IPS DF 4.7 (cell line): ENCODE results near the gene NCLN.
"Not testable (repeated sequence)": the region's sequence is repeated elsewhere in the genome, so short reads cannot be mapped to it uniquely, and the experiment has no call there.

Experiments
- DNase-seq: peaks from one replicate; pipeline ENCODE4 v3.0.0-alpha.2; 2013; ENCODE audit warnings: low spot score; ENCODE audit errors: extremely low read depth

Gene NCLN

GRCh38 chr19:3198901-3199700, 13.4 kb downstream of the NCLN start:
- DNase-seq: no peak

GRCh38 chr19:3201072-3201700, 15.5 kb downstream of the NCLN start:
- no peak for DNase-seq

DNA sequence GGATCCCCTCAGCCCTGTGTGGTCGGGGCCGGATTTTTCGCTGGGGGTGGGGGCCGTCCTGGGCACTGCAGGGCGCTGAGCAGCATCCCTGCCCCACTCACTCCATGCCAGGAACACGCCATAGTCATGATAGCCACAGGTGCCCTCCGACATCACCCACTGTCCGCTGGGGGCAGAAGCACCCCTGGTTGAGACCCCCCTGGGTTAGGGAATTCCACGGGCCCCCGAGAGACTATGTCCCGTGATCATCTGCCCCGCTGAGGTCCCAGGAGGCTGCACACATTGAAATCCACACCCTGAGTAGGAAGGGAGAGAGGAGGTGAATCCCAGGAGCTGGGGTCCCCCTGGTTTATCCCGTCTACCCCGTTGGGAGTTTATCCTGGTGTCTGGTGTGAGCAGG, 16.2 kb downstream of the NCLN start:
- DNase-seq: no peak

GRCh38 chr19:3202346-3202745, 16.6 kb downstream of the NCLN start:
- DNase-seq: no peak

GRCh38 chr19:3202895-3203294, 17.2 kb downstream of the NCLN start:
- DNase-seq: not testable (repeated sequence)

GRCh38 chr19:3203805-3204645, 18.3 kb downstream of the NCLN start:
- no peak for DNase-seq

DNA sequence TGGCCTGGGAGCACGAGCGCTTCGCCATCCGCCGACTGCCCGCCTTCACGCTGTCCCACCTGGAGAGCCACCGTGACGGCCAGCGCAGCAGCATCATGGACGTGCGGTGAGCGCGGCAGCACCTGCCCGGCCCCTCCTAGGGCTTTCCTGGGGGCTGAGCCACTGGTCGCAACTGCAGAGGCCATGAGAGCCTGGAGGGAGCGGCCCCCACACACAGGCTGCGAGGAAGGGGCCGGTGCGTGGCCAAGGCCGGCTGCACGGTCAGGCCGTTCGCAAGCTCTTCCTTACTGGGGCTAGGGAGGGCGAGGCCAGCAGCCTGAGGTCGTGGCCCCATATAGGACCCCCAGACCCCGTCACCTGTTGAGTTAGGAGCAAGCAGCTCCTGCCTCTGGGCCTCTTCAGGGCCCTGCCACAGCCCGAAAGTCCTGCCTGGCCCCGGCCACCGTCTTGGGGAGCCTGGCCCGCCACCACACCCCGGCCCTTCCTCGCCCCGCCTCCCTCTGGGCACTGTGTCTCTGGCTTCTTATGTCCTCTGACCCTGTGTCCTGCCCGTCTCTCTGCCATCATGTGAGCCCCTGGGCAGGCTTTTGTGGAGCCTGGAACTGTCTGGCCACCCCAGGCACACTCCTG, 19.0 kb downstream of the NCLN start:
- no peak for DNase-seq

- no peak for DNase-seq
Measured at GRCh38 chr19:3206216-3206953, 20.7 kb downstream of the NCLN start.

DNA sequence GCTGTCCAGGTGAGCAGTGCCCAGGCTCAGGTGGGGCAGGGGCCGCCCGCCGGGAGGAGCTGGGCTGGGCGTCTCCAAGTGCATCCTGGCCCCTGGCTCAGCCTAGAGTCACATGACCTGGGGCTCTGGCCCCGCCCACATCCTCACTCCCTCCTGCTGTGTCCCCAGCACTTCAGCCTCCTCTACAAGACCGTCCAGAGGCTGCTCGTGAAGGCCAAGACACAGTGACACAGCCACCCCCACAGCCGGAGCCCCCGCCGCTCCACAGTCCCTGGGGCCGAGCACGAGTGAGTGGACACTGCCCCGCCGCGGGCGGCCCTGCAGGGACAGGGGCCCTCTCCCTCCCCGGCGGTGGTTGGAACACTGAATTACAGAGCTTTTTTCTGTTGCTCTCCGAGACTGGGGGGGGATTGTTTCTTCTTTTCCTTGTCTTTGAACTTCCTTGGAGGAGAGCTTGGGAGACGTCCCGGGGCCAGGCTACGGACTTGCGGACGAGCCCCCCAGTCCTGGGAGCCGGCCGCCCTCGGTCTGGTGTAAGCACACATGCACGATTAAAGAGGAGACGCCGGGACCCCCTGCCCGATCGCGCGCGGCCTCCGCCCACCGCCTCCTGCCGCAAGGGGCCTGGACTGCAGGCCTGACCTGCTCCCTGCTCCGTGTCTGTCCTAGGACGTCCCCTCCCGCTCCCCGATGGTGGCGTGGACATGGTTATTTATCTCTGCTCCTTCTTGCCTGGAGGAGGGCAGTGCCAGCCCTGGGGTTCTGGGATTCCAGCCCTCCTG, 21.9 kb downstream of the NCLN start:
- no peak for DNase-seq

DNA sequence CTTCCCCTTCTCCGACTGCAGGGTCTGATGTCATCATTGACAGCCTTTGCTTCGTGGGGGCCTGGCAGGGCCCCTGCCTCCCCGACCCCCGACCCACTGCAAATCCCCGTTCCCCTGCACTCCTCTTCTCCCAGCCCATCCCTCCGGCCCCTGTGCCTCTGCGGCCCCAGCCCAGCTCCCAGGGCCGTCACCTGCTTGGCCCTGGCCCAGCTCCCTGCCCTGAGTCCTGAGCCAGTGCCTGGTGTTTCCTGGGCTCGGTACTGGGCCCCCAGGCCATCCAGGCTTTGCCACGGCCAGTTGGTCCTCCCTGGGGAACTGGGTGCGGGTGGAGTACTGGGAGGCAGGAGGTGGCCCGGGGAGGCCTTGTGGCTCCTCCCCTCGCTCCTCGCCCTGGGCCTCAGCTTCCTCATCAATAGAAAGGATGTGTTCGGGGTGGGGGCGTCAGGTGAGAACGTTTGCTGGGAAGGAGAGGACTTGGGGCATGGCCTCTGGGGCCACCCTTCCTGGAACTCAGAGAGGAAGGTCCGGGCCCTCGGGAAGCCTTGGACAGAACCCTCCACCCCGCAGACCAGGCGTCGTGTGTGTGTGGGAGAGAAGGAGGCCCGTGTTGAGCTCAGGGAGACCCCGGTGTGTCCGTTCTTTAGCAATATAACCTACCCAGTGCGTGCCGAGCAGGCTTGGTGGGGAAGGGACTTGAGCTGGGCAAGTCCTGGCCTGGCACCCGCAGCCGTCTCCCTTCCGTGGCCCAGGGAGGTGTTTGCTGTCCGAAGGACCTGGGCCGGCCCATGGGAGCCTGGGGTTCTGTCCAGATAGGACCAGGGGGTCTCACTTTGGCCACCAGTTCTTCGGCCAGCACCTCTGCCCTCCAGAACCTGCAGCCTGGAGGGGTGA, 22.8 kb downstream of the NCLN start:
- DNase-seq: no peak

DNA sequence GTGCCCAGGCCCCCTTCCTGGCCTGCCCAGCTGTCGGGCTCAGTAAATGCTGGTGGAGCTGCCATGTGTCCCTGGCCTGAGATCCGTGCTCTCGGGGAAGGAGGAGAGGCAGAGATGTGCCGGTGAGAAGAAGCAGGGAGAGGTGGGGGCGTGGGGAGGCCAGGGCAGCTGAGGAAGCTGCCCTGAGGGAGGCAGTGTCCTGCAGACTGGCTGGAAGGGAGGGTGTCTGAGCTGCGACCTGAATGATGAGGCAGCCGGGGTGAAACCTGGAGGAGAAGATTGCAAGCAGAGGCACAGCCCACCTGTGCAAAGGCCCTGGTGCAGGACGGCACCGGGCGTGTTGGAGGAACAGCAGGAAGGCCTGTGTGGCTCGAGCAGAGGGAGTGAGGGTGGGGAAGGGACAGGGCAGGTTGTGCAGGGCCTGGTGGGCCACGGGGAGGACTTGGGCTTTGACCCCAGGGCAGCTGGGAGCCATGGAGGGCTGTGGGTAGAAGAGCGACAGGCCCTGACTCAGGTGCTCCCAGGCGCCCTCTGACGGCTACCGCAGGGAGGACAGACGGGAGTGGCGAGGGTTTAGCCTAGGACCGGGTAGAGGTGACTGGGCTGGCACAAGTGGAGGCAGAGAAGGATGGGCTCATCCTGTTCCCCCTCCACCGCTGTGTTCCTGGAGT, 24.8 kb downstream of the NCLN start:
- DNase-seq: no peak

DNA sequence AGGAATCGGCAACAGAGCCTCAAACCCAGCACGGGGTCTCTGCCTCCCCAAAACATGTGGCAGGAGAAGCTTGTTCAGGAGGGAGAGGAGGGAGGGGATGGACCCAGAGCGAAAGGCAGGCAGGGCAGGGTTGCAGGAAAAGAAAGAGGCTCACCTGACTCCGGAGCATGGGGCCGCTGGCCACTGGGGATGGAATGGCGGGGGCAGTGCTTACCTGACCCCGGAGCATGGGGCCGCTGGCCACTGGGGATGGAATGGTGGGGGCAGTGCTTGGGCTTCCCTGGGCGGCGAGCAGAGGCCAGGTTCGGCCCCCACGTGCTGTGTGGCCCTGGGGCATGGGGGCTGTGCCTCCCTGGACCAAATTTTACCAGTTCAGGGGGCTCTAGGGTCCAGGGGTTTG, 25.5 kb downstream of the NCLN start:
- no peak for DNase-seq

- DNase-seq: no peak
Measured at GRCh38 chr19:3213159-3213558, 27.4 kb downstream of the NCLN start.

GRCh38 chr19:3216874-3217273, 31.1 kb downstream of the NCLN start:
- no peak for DNase-seq

- no peak for DNase-seq
Measured at GRCh38 chr19:3220576-3220975, 34.8 kb downstream of the NCLN start.

DNA sequence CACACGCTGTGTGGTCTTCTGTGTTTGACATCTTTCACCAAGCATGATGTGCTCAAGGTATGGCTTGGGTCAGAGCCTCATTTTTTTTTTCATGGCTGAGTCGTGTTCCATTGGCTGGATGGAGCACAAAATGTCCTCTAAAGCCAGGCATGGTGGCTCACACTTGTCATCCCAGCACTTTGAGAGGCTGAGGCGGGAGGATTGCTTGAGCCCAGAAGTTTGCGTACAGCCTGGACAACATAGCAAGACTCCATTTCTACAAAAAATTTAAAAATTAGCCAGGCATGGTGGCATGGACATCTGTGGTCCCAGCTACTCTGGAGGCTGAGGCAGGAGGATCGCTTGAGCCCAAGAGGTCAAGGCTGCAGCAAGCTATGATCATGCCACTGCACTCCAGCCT, 35.8 kb downstream of the NCLN start:
- not testable (repeated sequence) for DNase-seq

- DNase-seq: no peak
Measured at GRCh38 chr19:3222709-3223108, 37.0 kb downstream of the NCLN start.

DNA sequence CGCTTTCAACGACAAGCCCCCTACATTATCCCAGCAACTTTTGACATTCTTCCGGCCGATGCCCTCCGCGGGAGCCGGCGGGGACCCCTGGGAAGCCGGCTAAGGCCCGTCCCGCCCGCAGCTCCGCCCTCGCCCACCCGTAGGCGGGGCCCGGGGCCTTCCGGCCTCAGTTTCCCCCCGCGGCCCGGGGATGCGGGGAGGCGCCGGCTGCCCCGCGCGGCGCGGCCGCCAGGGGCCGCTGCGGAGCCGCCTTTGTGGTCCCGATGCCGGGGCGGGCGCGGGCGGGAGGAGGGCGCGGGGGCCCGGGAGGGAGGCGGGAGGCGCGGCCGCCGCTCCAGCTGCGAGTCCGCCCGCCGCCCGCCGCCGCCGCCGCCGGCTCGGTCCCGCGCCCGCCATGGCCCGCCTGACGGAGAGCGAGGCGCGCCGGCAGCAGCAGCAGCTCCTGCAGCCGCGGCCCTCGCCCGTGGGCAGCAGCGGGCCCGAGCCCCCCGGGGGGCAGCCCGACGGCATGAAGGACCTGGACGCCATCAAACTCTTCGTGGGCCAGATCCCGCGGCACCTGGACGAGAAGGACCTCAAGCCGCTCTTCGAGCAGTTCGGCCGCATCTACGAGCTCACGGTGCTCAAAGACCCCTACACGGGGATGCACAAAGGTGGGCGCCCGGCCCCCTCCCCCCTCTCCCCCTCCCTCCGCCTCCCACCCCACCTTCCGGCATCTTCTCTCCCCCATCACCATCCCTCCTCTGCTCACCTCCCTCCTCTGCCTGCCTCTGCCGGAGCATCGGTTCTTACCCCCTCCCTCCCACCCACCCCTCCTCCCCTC, 38.8 kb downstream of the NCLN start, which contains the start of gene CELF5:
TSS of gene CELF5 (plus strand) at position 316 of the 823 bp plus-strand sequence. CDS start at position 395, 79 bp downstream.
- DNase-seq: no peak
